GM06990 (cell line): ENCODE results near the gene ABHD5.

Experiments used
- DNase-seq: peaks from one replicate; pipeline ENCODE4 v3.0.0-alpha.2; 2011; ENCODE audit not compliant: insufficient read length; ENCODE audit errors: extremely low read depth
- H3K27me3 ChIP-seq: replicated peaks from 2 replicates; pipeline ENCODE4 v1.6.0; 2011; ENCODE audit warnings: low read length; ENCODE audit not compliant: control insufficient read depth, insufficient read depth
- H3K36me3 ChIP-seq: 2 replicates; pipeline ENCODE4 v1.5.1; 2011; ENCODE audit warnings: low read length; ENCODE audit not compliant: control insufficient read depth, insufficient read depth
- H3K4me3 ChIP-seq: replicated peaks from 2 replicates; pipeline ENCODE4 v1.5.1; 2011; ENCODE audit warnings: low read depth, mild to moderate bottlenecking, control low read depth, low read length
- CTCF ChIP-seq: IDR thresholded peaks from 2 replicates; pipeline ENCODE4 v1.5.1; 2011; ENCODE audit warnings: low read length, control low read depth, mild to moderate bottlenecking, inconsistent platforms; ENCODE audit not compliant: insufficient read depth, poor library complexity, severe bottlenecking

The ABHD5 gene

GRCh38 chr3:43689766-43690399, 855 bp upstream of the ABHD5 start:
- no peaks in the 10 kb centered on the region for H3K36me3 ChIP-seq
- H3K4me3 ChIP-seq: peak overlapping the region; percentile 60
- no peak for DNase-seq
- H3K27me3 ChIP-seq: no peaks in the 10 kb centered on the region
- no peak for TF ChIP-seq CTCF

- Histone ChIP-seq H3K4me3 (peak overlapping the region; percentile 82), H3K27me3 (no peaks in the 10 kb centered on the region), H3K36me3 (no peaks in the 10 kb centered on the region)
- TF ChIP-seq CTCF: no peak
- no peak for DNase-seq
Observed at GRCh38 chr3:43691120-43691995, 620 bp downstream of the ABHD5 start.

GRCh38 chr3:43692085-43692855, 1.5 kb downstream of the ABHD5 start:
- DNase-seq: no peak
- Histone ChIP-seq H3K27me3 (no peaks in the 10 kb centered on the region), H3K36me3 (no peaks in the 10 kb centered on the region), H3K4me3 (peak overlapping the region; percentile 82; the same call in 1 of the 2 replicates)
- no peak for TF ChIP-seq CTCF

- no peaks in the 10 kb centered on the region for H3K27me3 ChIP-seq
- TF ChIP-seq CTCF: no peak
- DNase-seq: no peak
- H3K4me3 ChIP-seq: no peak overlapping the region
- H3K36me3 ChIP-seq: no peaks in the 10 kb centered on the region
Observed at GRCh38 chr3:43692971-43693370, 2.2 kb downstream of the ABHD5 start.

- TF ChIP-seq CTCF: no peak
Observed at GRCh38 chr3:43693594-43693993, 2.9 kb downstream of the ABHD5 start.

More at GRCh38 chr3:43693594-43693993, 2.9 kb downstream of the ABHD5 start:
- DNase-seq: no peak
- Histone ChIP-seq H3K36me3 (no peaks in the 10 kb centered on the region), H3K27me3 (no peaks in the 10 kb centered on the region), H3K4me3 (no peak overlapping the region)
